GM12878 (cell line): ENCODE data around the gene PTPRN2. TPM values are rescaled to one million over a fixed set of nuclear protein-coding genes. Genes with fewer than 3 reads are reported as not detected.

Source experiments
- ATAC-seq: fragments of 200-7000 bp; cut with Tn5 transposase; 3 replicates; pipeline ENCODE4 v1.9.1; 2020; ENCODE audit warnings: mild to moderate bottlenecking, moderate library complexity
- BruUV-seq: library from RNA; stranded (reverse); fragments of 400-500 nt; replicated peaks from 2 replicates; lab custom pipeline; 2021; lab: Mats Ljungman, UMichigan
- CTCF ChIA-PET: fragments of 300-600 bp; sonication (Branson Sonifier 250); formaldehyde crosslinking; extraction: SDS; loops from one replicate; lab custom pipeline; 2021; ENCODE audit warnings: inconsistent platforms; lab: Yijun Ruan, JAX
- POLR2A ChIA-PET: fragments of 350-600 bp; formaldehyde crosslinking; extraction: SDS; loops from one replicate; lab custom pipeline; 2021; ENCODE audit warnings: inconsistent platforms; lab: Charles Lee
- RAD21 ChIA-PET: fragments of 300-600 bp; sonication (Branson Sonifier 250); formaldehyde crosslinking; loops from one replicate; lab custom pipeline; 2023; ENCODE audit warnings: antibody characterized with exemption; ENCODE audit not compliant: unreplicated experiment; lab: Charles Lee
- SMC1A ChIA-PET: fragments of 300-600 bp; sonication (Branson Sonifier 250); formaldehyde crosslinking; loops from one replicate; lab custom pipeline; 2023; ENCODE audit not compliant: unreplicated experiment, uncharacterized antibody; lab: Charles Lee
- DNase-seq: peaks from one replicate; pipeline ENCODE4 v3.0.0-alpha.2; 2011; ENCODE audit warnings: low read depth, low spot score
- FAIRE-seq: peaks from 3 replicates; lab custom pipeline; 2011; peaks lifted over from hg19 to GRCh38; lab: Jason Lieb, UNC
- H2AFZ ChIP-seq: 2 replicates; pipeline ENCODE4 v1.6.0; 2011; ENCODE audit warnings: low read depth, low read length, control low read depth; ENCODE audit not compliant: control insufficient read depth
- H3K27ac ChIP-seq: 2 replicates; pipeline ENCODE4 v1.5.1; 2011; ENCODE audit warnings: control low read depth; ENCODE audit not compliant: control insufficient read depth, insufficient read depth
- H3K27me3 ChIP-seq, 2 experiments: replicated peaks in 1 of 2; 2 replicates each; pipeline versions ENCODE4 v1.6.0 to v1.6.1; 2011; ENCODE audit warnings: low read length in 1 of 2; ENCODE audit not compliant: control insufficient read depth in 2 of 2, insufficient read depth in 2 of 2
- H3K36me3 ChIP-seq, 2 experiments: 2 replicates each; pipeline ENCODE4 v1.5.1; 2011; ENCODE audit warnings: low read length in 1 of 2; ENCODE audit not compliant: control insufficient read depth in 2 of 2, insufficient read depth in 2 of 2
- H3K4me1 ChIP-seq: 2 replicates; pipeline ENCODE4 v1.6.1; 2011; ENCODE audit warnings: mild to moderate bottlenecking, low read length, moderate library complexity, mixed read lengths; ENCODE audit not compliant: control insufficient read depth, insufficient read depth
- H3K4me2 ChIP-seq: 2 replicates; pipeline ENCODE4 v1.6.0; 2011; ENCODE audit warnings: control low read depth; ENCODE audit not compliant: control insufficient read depth, insufficient read depth
- H3K4me3 ChIP-seq: fragments of 200-600 bp; sonication (generic); 2 replicates; pipeline ENCODE4 v1.5.1; 2016
- H3K79me2 ChIP-seq: 2 replicates; pipeline ENCODE4 v1.6.0; 2011; ENCODE audit warnings: low read length; ENCODE audit not compliant: control insufficient read depth, insufficient read depth
- H3K9ac ChIP-seq: 2 replicates; pipeline ENCODE4 v1.8.0; 2011; ENCODE audit warnings: low read length, control low read depth, mixed read lengths; ENCODE audit not compliant: control insufficient read depth, insufficient read depth
- H3K9me3 ChIP-seq: replicated peaks from 3 replicates; pipeline ENCODE4 v1.5.1; 2011; ENCODE audit warnings: mild to moderate bottlenecking, low read length; ENCODE audit not compliant: control insufficient read depth, insufficient read depth
- H4K20me1 ChIP-seq: 2 replicates; pipeline ENCODE4 v1.6.0; 2011; ENCODE audit not compliant: control insufficient read depth, insufficient read depth
- CEBPB ChIP-seq, 2 experiments: fragments of 150-350 bp in 1 of 2; IDR thresholded peaks; 2 replicates each; pipeline ENCODE4 v1.6.1; 2012 to 2014; ENCODE audit warnings: low read depth in 2 of 2, low read length in 2 of 2, borderline replicate concordance in 1 of 2, inconsistent platforms in 1 of 2
- CHD2 ChIP-seq: IDR thresholded peaks from 2 replicates; pipeline ENCODE4 v1.6.1; 2011; ENCODE audit warnings: low read depth, low read length, improper control_type of control experiment, borderline replicate concordance
- CREB1 ChIP-seq: IDR thresholded peaks from 2 replicates; pipeline ENCODE4 v1.6.1; 2012; ENCODE audit warnings: low read depth, mild to moderate bottlenecking, inconsistent platforms
- EED ChIP-seq: sonication (generic); IDR thresholded peaks from 2 replicates; pipeline ENCODE4 v1.6.1; 2016; ENCODE audit warnings: antibody characterized with exemption, low read depth
- GABPA ChIP-seq: IDR thresholded peaks from 2 replicates; pipeline ENCODE4 v1.6.1; 2014; ENCODE audit warnings: antibody characterized with exemption, low read depth, mild to moderate bottlenecking, inconsistent platforms
- HDAC2 ChIP-seq: fragments of 200-600 bp; sonication (generic); IDR thresholded peaks from 2 replicates; pipeline ENCODE4 v1.6.1; 2017
- MAX ChIP-seq: IDR thresholded peaks from 2 replicates; pipeline ENCODE4 v1.6.1; 2012; ENCODE audit warnings: low read depth, low read length, improper control_type of control experiment
- NFXL1 ChIP-seq: fragments of 450-650 bp; IDR thresholded peaks from 2 replicates; pipeline ENCODE4 v1.6.1; 2017; ENCODE audit warnings: antibody characterized with exemption, mild to moderate bottlenecking, borderline replicate concordance
- ZBTB40 ChIP-seq: fragments of 450-650 bp; IDR thresholded peaks from 2 replicates; pipeline ENCODE4 v1.6.1; 2016; ENCODE audit warnings: mild to moderate bottlenecking, moderate library complexity, borderline replicate concordance
- ZNF207 ChIP-seq: fragments of 450-650 bp; IDR thresholded peaks from 2 replicates; pipeline ENCODE4 v1.6.1; 2014; ENCODE audit warnings: antibody characterized with exemption, mild to moderate bottlenecking, borderline replicate concordance
- ZNF274 ChIP-seq: IDR thresholded peaks from one replicate; pipeline ENCODE4 v1.8.0; 2011; ENCODE audit not compliant: insufficient read length, insufficient read depth
- ZNF592 ChIP-seq: fragments of 450-650 bp; IDR thresholded peaks from 2 replicates; pipeline ENCODE4 v1.6.1; 2017; ENCODE audit warnings: mild to moderate bottlenecking, moderate library complexity
- WGBS: methylation state at CpG from one replicate; pipeline ENCODE4 v1.1.6; 2016; ENCODE audit warnings: low lambda C conversion rate; ENCODE audit not compliant: insufficient replicate concordance, insufficient coverage; ENCODE audit errors: missing lambda C conversion rate; 5-methylcytosine and 5-hydroxymethylcytosine counted together
- in situ Hi-C: fragments of 300-500 bp; cut with MboI; formaldehyde crosslinking; loops from 9 replicates; pipeline ENCODE4 v1.14.3; 2018; ENCODE audit warnings: mixed read lengths
- intact Hi-C: fragments of 100-400 bp; cut with micrococcal nuclease; formaldehyde crosslinking; loops from one replicate; pipeline ENCODE4 v1.14.2; 2022; ENCODE audit not compliant: unreplicated experiment
- polyA plus RNA-seq, 11 experiments: library from polyadenylated mRNA; depleted of rRNA in 4 of 11; unstranded in 6 of 11; stranded (reverse) in 5 of 11; fragments of >200 nt; fragmentation: Nextera tagmentation in 4 of 11; fragmentation: Illumina TruSeq in 1 of 11; extraction: Ambion mirVana in 4 of 11; extraction: Trizol in 1 of 11; gene quantifications; 1 replicate in 1 of 11; 2 replicates in 10 of 11; pipeline versions ENCODE4 v1.2.1 to v1.2.3, GENCODE V29; 2011 to 2016; ENCODE audit warnings: inconsistent platforms in 2 of 11, missing spikeins in 2 of 11, low read depth in 1 of 11
- total RNA-seq, 4 experiments: library from RNA; depleted of rRNA in 3 of 4; stranded (reverse); fragments of >200 nt in 3 of 4; fragmentation: Illumina TruSeq in 1 of 4; extraction: Trizol in 1 of 4; gene quantifications; 2 replicates each; pipeline versions ENCODE4 v1.2.1 to v1.2.3, GENCODE V29; 2013 to 2021

The PTPRN2 gene
- total and polyA plus RNA-seq, 10 of the 15 experiments (the other 5 are each of a cell fraction or from before 2014, with no cell fraction given): 5.4 TPM; not detected in 9

- TF ChIP-seq ZNF592 (no peak), HDAC2 (no peak)
Measured at GRCh38 chr7:157587805-157588560, 999.6 kb downstream of the PTPRN2 start (continued).

GRCh38 chr7:157587051-157587804, 1000.4 kb downstream of the PTPRN2 start:
- FAIRE-seq (no peak), DNase-seq (no peak), ATAC-seq (no peak)
- Histone ChIP-seq H3K4me1 (no peaks in the 10 kb centered on the region), H3K4me3 (no peak overlapping the region), H3K79me2 (no peaks in the 10 kb centered on the region), H3K9ac (no peak overlapping the region), H3K9me3 (no peaks in the 10 kb centered on the region; the same call in 2 of the 3 replicates), H3K36me3 (no peaks in the 10 kb centered on the region), H3K27ac (no peak overlapping the region), H3K27me3 (no peaks in the 10 kb centered on the region), H2AFZ (no peak overlapping the region), H4K20me1 (no peaks in the 10 kb centered on the region), H3K4me2 (no peak overlapping the region)
- SMC1A ChIA-PET: no interaction called here
- CTCF ChIA-PET: no interaction called here
- in situ Hi-C loops (no loop called here), intact Hi-C loops (no loop called here)
- POLR2A ChIA-PET: no interaction called here
- no TSS peak for BruUV-seq
- RAD21 ChIA-PET: no interaction called here
- WGBS: 34% methylated on average over 12 of the region's 12 CpGs
- TF ChIP-seq CREB1: no peak
- TF ChIP-seq EED: no peak
- no peak for TF ChIP-seq NFXL1
- no peak for TF ChIP-seq ZBTB40
- no peak for TF ChIP-seq ZNF274
- TF ChIP-seq GABPA: no peak
- no peak for TF ChIP-seq CHD2
- no peak for TF ChIP-seq CEBPB (IDR thresholded peaks at IDR 0.05; ENCODE audit: borderline replicate concordance in 1 of 2, low read depth in 2 of 2, low read length in 2 of 2)
- no peak for TF ChIP-seq MAX
- no peak for TF ChIP-seq ZNF207
